Measurements from ENCODE around the gene ZNF507.

- TF ChIP-seq EZH2 (IDR thresholded peaks at IDR 0.05; ENCODE audit: low read depth, low read length, severe bottlenecking) = no peak
- TF ChIP-seq CTCF (IDR thresholded peaks at IDR 0.05; ENCODE audit: control extremely low read depth in 1 of 3, insufficient read depth in 1 of 3, low read depth in 1 of 3, low read length in 3 of 3) = no peak
- no peak for TF ChIP-seq ZNF274 (IDR thresholded peaks at IDR 0.05; ENCODE audit: borderline replicate concordance, extremely low read depth, low read length)
- no peak for TF ChIP-seq POLR2A (IDR thresholded peaks at IDR 0.05; ENCODE audit: control extremely low read depth in 1 of 2, low read depth in 2 of 2, low read length in 2 of 2)
- no peak for TF ChIP-seq HDAC6 (IDR thresholded peaks at IDR 0.05; ENCODE audit: low read depth, low read length)
- TF ChIP-seq POLR2AphosphoS5 (IDR thresholded peaks at IDR 0.05; ENCODE audit: low read depth, low read length) = no peak
- TF ChIP-seq, protein P1, sequence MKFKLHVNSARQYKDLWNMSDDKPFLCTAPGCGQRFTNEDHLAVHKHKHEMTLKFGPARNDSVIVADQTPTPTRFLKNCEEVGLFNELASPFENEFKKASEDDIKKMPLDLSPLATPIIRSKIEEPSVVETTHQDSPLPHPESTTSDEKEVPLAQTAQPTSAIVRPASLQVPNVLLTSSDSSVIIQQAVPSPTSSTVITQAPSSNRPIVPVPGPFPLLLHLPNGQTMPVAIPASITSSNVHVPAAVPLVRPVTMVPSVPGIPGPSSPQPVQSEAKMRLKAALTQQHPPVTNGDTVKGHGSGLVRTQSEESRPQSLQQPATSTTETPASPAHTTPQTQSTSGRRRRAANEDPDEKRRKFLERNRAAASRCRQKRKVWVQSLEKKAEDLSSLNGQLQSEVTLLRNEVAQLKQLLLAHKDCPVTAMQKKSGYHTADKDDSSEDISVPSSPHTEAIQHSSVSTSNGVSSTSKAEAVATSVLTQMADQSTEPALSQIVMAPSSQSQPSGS (IDR thresholded peaks at IDR 0.05; ENCODE audit: low read length) = no peak
- no peak for TF ChIP-seq MAX (IDR thresholded peaks at IDR 0.05)
- TF ChIP-seq EP300 (IDR thresholded peaks at IDR 0.05; ENCODE audit: borderline replicate concordance in 1 of 2, low read depth in 2 of 2, low read length in 2 of 2) = no peak
- TF ChIP-seq MAFK (IDR thresholded peaks at IDR 0.05; ENCODE audit: low read depth, low read length) = no peak
- TF ChIP-seq RFX5 (IDR thresholded peaks at IDR 0.05; ENCODE audit: borderline replicate concordance, low read depth, low read length) = no peak
Measured at GRCh38 chr19:32362318-32362691, 16.9 kb downstream of the ZNF507 start.
